ENCODE results near the gene FBLN1.

GRCh38 chr22:45615364-45615763 lies 112.7 kb downstream of the FBLN1 start:
- TF ChIP-seq SMC3 (IDR thresholded peaks at IDR 0.05; ENCODE audit: low read depth, low read length) (no peak), CTCF (IDR thresholded peaks at IDR 0.05) (no peak), JUND (IDR thresholded peaks at IDR 0.05) (no peak), MAX (IDR thresholded peaks at IDR 0.05; ENCODE audit: low read depth) (no peak), YY1 (IDR thresholded peaks at IDR 0.05; ENCODE audit: low read depth) (no peak), FOXM1 (IDR thresholded peaks at IDR 0.05; ENCODE audit: low read depth) (no peak), ELF1 (IDR thresholded peaks at IDR 0.05) (no peak), POLR2AphosphoS5 (IDR thresholded peaks at IDR 0.05; ENCODE audit: low read depth, low read length) (no peak), REST (IDR thresholded peaks at IDR 0.05; ENCODE audit: low read depth, low read length) (no peak), EP300 (IDR thresholded peaks at IDR 0.05; ENCODE audit: borderline replicate concordance in 1 of 2, low read depth in 1 of 2, low read length in 1 of 2) (no peak), TEAD4 (IDR thresholded peaks at IDR 0.05; ENCODE audit: borderline replicate concordance, insufficient read depth) (no peak), RXRA (IDR thresholded peaks at IDR 0.05; ENCODE audit: borderline replicate concordance, low read depth) (no peak), TAF1 (IDR thresholded peaks at IDR 0.05; ENCODE audit: borderline replicate concordance, low read depth, low read length) (no peak)
